ENCODE measurements around the gene SRBD1. TPM values are rescaled to one million over a fixed set of nuclear protein-coding genes. Genes with fewer than 3 reads are reported as not detected.

The SRBD1 gene
- total RNA-seq, result 10 to 100 TPM; 34.5 to 40.0 (median 38.8) TPM
- total RNA-seq (2013), result 50.4 TPM

- ATAC-seq (peak; percentile 87 to 92 (median 89)), DNase-seq (peak; percentile 77 to 93)
- Mint-ChIP-seq H3K4me1 (peaks cover 18 to 26% of the 10 kb centered on the region in 2 donors), H3K9me3 (no peaks in the 10 kb centered on the region), H3K27me3 (ENCODE audit: low read depth in 2 of 2) (no peaks in the 10 kb centered on the region), H3K36me3 (no peaks in the 10 kb centered on the region), H3K27ac (peak within 1 kb of the TSS; percentile 95 to 96), H3K4me3 (peak within 1 kb of the TSS; percentile 97)
- 4% methylated on average over 37 of the region's 44 CpGs for WGBS (ENCODE audit: insufficient coverage)
- intact Hi-C loops (cut with micrococcal nuclease), result loop anchor here (5.0 kb wide), 1 partner anchor 44 kb away; no protein-coding TSS in a partner anchor
- Histone ChIP-seq H3K36me3 (ENCODE audit: control insufficient read depth, insufficient read depth, low read length) (no peaks in the 10 kb centered on the region), H3K9me3 (ENCODE audit: control insufficient read depth, insufficient read depth, low read length) (no peaks in the 10 kb centered on the region), H3K27me3 (ENCODE audit: control insufficient read depth, insufficient read depth, low read length) (no peaks in the 10 kb centered on the region), H3K4me3 (ENCODE audit: low read length) (peak within 1 kb of the TSS; percentile 94), H3K27ac (ENCODE audit: low read length) (peak within 1 kb of the TSS; percentile 90), H3K4me1 (ENCODE audit: control insufficient read depth, insufficient read depth, low read length) (no peaks in the 10 kb centered on the region)
- no peak for TF ChIP-seq CTCF (IDR thresholded peaks at IDR 0.05)
Observed at GRCh38 chr2:45611020-45611859, at the start of gene SRBD1. Gene SRBD1, minus strand, starts transcription at chr2:45611267. Its CDS starts 5,826 bp downstream, at chr2:45605441.

GRCh38 chr2:45654250-45654649, 43.2 kb upstream of the SRBD1 start:
- Mint-ChIP-seq H3K9me3 (no peaks in the 10 kb centered on the region), H3K27ac (no peak overlapping the region), H3K27me3 (ENCODE audit: low read depth in 2 of 2) (no peaks in the 10 kb centered on the region), H3K4me1 (peaks cover 28 to 35% of the 10 kb centered on the region in 2 donors), H3K4me3 (no peak overlapping the region), H3K36me3 (no peaks in the 10 kb centered on the region)
- no peak for TF ChIP-seq CTCF (IDR thresholded peaks at IDR 0.05)
- 100% methylated on average over 3 of the region's 3 CpGs for WGBS (ENCODE audit: insufficient coverage)
- Histone ChIP-seq H3K36me3 (ENCODE audit: control insufficient read depth, insufficient read depth, low read length) (no peaks in the 10 kb centered on the region), H3K27me3 (ENCODE audit: control insufficient read depth, insufficient read depth, low read length) (no peaks in the 10 kb centered on the region), H3K4me3 (ENCODE audit: low read length) (no peak overlapping the region), H3K4me1 (ENCODE audit: control insufficient read depth, insufficient read depth, low read length) (peaks cover 19% of the 10 kb centered on the region), H3K27ac (ENCODE audit: low read length) (no peak overlapping the region), H3K9me3 (ENCODE audit: control insufficient read depth, insufficient read depth, low read length) (no peaks in the 10 kb centered on the region)
- intact Hi-C loops (cut with micrococcal nuclease), result no loop called here
- DNase-seq (no peak), ATAC-seq (no peak)

GRCh38 chr2:45653122-45653913, 42.3 kb upstream of the SRBD1 start:
- peaks cover 28 to 35% of the 10 kb centered on the region in 2 donors for H3K4me1 Mint-ChIP-seq
- no peaks in the 10 kb centered on the region for H3K36me3 Mint-ChIP-seq
- WGBS (ENCODE audit: insufficient coverage), result 72% methylated on average over 3 of the region's 5 CpGs
- H3K9me3 ChIP-seq (ENCODE audit: control insufficient read depth, insufficient read depth, low read length), result no peaks in the 10 kb centered on the region
- peak overlapping the region; percentile 87 for H3K4me3 Mint-ChIP-seq
- H3K27ac Mint-ChIP-seq, result peak overlapping the region; percentile 76 to 77
- H3K27ac ChIP-seq (ENCODE audit: low read length), result no peak overlapping the region
- H3K4me3 ChIP-seq (ENCODE audit: low read length), result peak overlapping the region; percentile 72
- no peaks in the 10 kb centered on the region for H3K27me3 Mint-ChIP-seq (ENCODE audit: low read depth in 2 of 2)
- intact Hi-C loops (cut with micrococcal nuclease), result no loop called here
- no peaks in the 10 kb centered on the region for H3K36me3 ChIP-seq (ENCODE audit: control insufficient read depth, insufficient read depth, low read length)
- H3K27me3 ChIP-seq (ENCODE audit: control insufficient read depth, insufficient read depth, low read length), result no peaks in the 10 kb centered on the region
- ATAC-seq (no peak), DNase-seq (no peak)
- no peak for TF ChIP-seq CTCF (IDR thresholded peaks at IDR 0.05)
- no peaks in the 10 kb centered on the region for H3K9me3 Mint-ChIP-seq
- H3K4me1 ChIP-seq (ENCODE audit: control insufficient read depth, insufficient read depth, low read length), result peaks cover 19% of the 10 kb centered on the region
